Endothelial cell of umbilical vein (primary cell): Measurements from ENCODE around the gene SHISA6. TPM values are rescaled to one million over a fixed set of nuclear protein-coding genes. Genes with fewer than 3 reads are reported as not detected.

Experiments
- BruUV-seq: library from RNA; stranded (reverse); fragments of 400-500 nt; replicated peaks from 2 replicates; lab custom pipeline; 2021; lab: Mats Ljungman, UMichigan
- CTCF ChIA-PET: fragments of 300-600, 350-600 bp; sonication (Branson Sonifier 250); formaldehyde crosslinking; loops from one replicate; lab custom pipeline; 2021; ENCODE audit warnings: antibody characterized with exemption, inconsistent platforms; lab: Charles Lee
- POLR2A ChIA-PET: fragments of 300-600, 350-600 bp; sonication (Branson Sonifier 250); formaldehyde crosslinking; loops from one replicate; lab custom pipeline; 2021; ENCODE audit warnings: antibody characterized with exemption, inconsistent platforms; lab: Charles Lee
- DNase-seq: peaks from one replicate; pipeline ENCODE4 v3.0.0-alpha.2; 2011; ENCODE audit warnings: low read depth, low spot score
- FAIRE-seq: peaks from 2 replicates; lab custom pipeline; 2011; peaks lifted over from hg19 to GRCh38; lab: Jason Lieb, UNC
- H2AFZ ChIP-seq: 2 replicates; pipeline ENCODE4 v1.6.0; 2012; ENCODE audit warnings: low read depth, low read length, control low read depth, inconsistent platforms
- H3K27ac ChIP-seq: 2 replicates; pipeline ENCODE4 v1.5.1; 2011; ENCODE audit warnings: low read depth, mild to moderate bottlenecking, control low read depth, low read length, moderate library complexity; ENCODE audit not compliant: insufficient read depth
- H3K27me3 ChIP-seq, 2 experiments: 2 replicates each; pipeline versions ENCODE4 v1.6.0 to v1.6.1; 2011; ENCODE audit warnings: low read length in 2 of 2, mixed read lengths in 1 of 2; ENCODE audit not compliant: control insufficient read depth in 2 of 2, insufficient read depth in 2 of 2
- H3K36me3 ChIP-seq, 2 experiments: 2 replicates in 1 of 2; 3 replicates in 1 of 2; pipeline ENCODE4 v1.5.1; 2011; ENCODE audit warnings: low read length in 2 of 2, mild to moderate bottlenecking in 1 of 2, moderate library complexity in 1 of 2; ENCODE audit not compliant: control insufficient read depth in 2 of 2, insufficient read depth in 2 of 2; ENCODE audit errors: extremely low read depth in 1 of 2
- H3K4me1 ChIP-seq: 3 replicates; pipeline ENCODE4 v1.5.1; 2011; ENCODE audit warnings: mild to moderate bottlenecking, low read length; ENCODE audit not compliant: control insufficient read depth, insufficient read depth; ENCODE audit errors: extremely low read depth
- H3K4me2 ChIP-seq: 2 replicates; pipeline ENCODE4 v1.6.1; 2011; ENCODE audit warnings: low read length, control low read depth, mixed read lengths; ENCODE audit not compliant: insufficient read depth
- H3K4me3 ChIP-seq, 3 experiments: fragments of 200-600 bp in 1 of 3; sonication (generic), shearing (Covaris generic) in 1 of 3; replicated peaks in 1 of 3; 2 replicates each; pipeline ENCODE4 v1.5.1; 2011 to 2016; ENCODE audit warnings: control low read depth in 3 of 3, low read length in 3 of 3, mild to moderate bottlenecking in 2 of 3, inconsistent platforms in 1 of 3, low read depth in 1 of 3, moderate library complexity in 1 of 3; ENCODE audit not compliant: insufficient read depth in 1 of 3
- H3K79me2 ChIP-seq: 2 replicates; pipeline ENCODE4 v1.6.0; 2012; ENCODE audit warnings: low read length, inconsistent platforms; ENCODE audit not compliant: control insufficient read depth, insufficient read depth
- H3K9ac ChIP-seq: replicated peaks from 2 replicates; pipeline ENCODE3; 2011; ENCODE audit warnings: low read length, control low read depth; ENCODE audit not compliant: insufficient read depth; ENCODE audit errors: extremely low read depth
- H3K9me1 ChIP-seq: replicated peaks from 3 replicates; pipeline ENCODE4 v1.6.0; 2011; ENCODE audit warnings: mild to moderate bottlenecking, low read length; ENCODE audit not compliant: control insufficient read depth, insufficient read depth; ENCODE audit errors: extremely low read depth
- H3K9me3 ChIP-seq: replicated peaks from 2 replicates; pipeline ENCODE4 v1.5.1; 2012; ENCODE audit warnings: low read length, inconsistent platforms; ENCODE audit not compliant: control insufficient read depth, insufficient read depth
- H4K20me1 ChIP-seq: replicated peaks from 2 replicates; pipeline ENCODE3; 2011; ENCODE audit warnings: mild to moderate bottlenecking, low read length; ENCODE audit not compliant: control insufficient read depth, insufficient read depth; ENCODE audit errors: extremely low read depth
- EZH2 ChIP-seq: IDR thresholded peaks from 2 replicates; pipeline ENCODE4 v1.6.1; 2012; ENCODE audit warnings: borderline replicate concordance, low read depth, mild to moderate bottlenecking, moderate library complexity, low read length, inconsistent platforms; ENCODE audit not compliant: severe bottlenecking
- FOS ChIP-seq: IDR thresholded peaks from 2 replicates; pipeline ENCODE4 v1.6.1; 2011; ENCODE audit warnings: mild to moderate bottlenecking, low read length, moderate library complexity, borderline replicate concordance; ENCODE audit not compliant: insufficient read depth
- GATA2 ChIP-seq: IDR thresholded peaks from 2 replicates; pipeline ENCODE4 v1.7.0; 2011; ENCODE audit warnings: low read depth, mild to moderate bottlenecking, moderate library complexity, mixed read lengths, low read length; ENCODE audit not compliant: insufficient read length, insufficient read depth
- JUN ChIP-seq: IDR thresholded peaks from 2 replicates; pipeline ENCODE4 v1.6.1; 2011; ENCODE audit warnings: borderline replicate concordance, low read depth; ENCODE audit not compliant: insufficient read length, insufficient read depth
- MYC ChIP-seq: IDR thresholded peaks from one replicate; pipeline ENCODE4 v1.6.1; 2011; ENCODE audit warnings: mild to moderate bottlenecking, low read depth, low read length
- POLR2A ChIP-seq: IDR thresholded peaks from 2 replicates; pipeline ENCODE4 v1.6.1; 2012; ENCODE audit warnings: low read depth, mild to moderate bottlenecking, control low read depth, low read length
- POLR2AphosphoS5 ChIP-seq: IDR thresholded peaks from 2 replicates; pipeline ENCODE4 v1.6.1; 2012; ENCODE audit warnings: low read depth, mild to moderate bottlenecking, control low read depth, low read length, moderate library complexity; ENCODE audit not compliant: insufficient read depth
- dilution Hi-C: fragments of 300-500 bp; cut with MboI; formaldehyde crosslinking; loops from one replicate; pipeline ENCODE4 v1.15.0; 2019; ENCODE audit warnings: low sequenced_read_pairs; ENCODE audit not compliant: extremely low pct_ligation_motif_present
- intact Hi-C: fragments of 100-400 bp; cut with micrococcal nuclease; formaldehyde crosslinking; loops from one replicate; pipeline ENCODE4 v1.10.0; 2022
- polyA plus RNA-seq, 4 experiments: library from polyadenylated mRNA; depleted of rRNA in 3 of 4; stranded (reverse) in 3 of 4; unstranded in 1 of 4; fragments of >200 nt; gene quantifications; 2 replicates each; pipeline versions ENCODE4 v1.2.1 to v1.2.3, GENCODE V29; 2011 to 2012; ENCODE audit warnings: missing spikeins in 1 of 4
- total RNA-seq: library from RNA; stranded (reverse); gene quantifications from 2 replicates; pipeline ENCODE4 v1.2.3, GENCODE V29; 2021
- TF ChIP-seq, protein P1 (sequence below): IDR thresholded peaks from 2 replicates; pipeline ENCODE4 v1.6.1; 2011; ENCODE audit not compliant: insufficient read depth, insufficient read length
- TF ChIP-seq, protein P2 (sequence below), 2 donors: IDR thresholded peaks; 1 replicate in 1 of 2; 2 replicates in 1 of 2; pipeline ENCODE4 v1.5.1; 2011; ENCODE audit warnings: low read length in 2 of 2, mild to moderate bottlenecking in 2 of 2, moderate library complexity in 2 of 2, control low read depth in 1 of 2, inconsistent platforms in 1 of 2, low read depth in 1 of 2; ENCODE audit not compliant: insufficient read depth in 1 of 2; ENCODE audit errors: extremely low read depth in 1 of 2

The SHISA6 gene
- total and polyA plus RNA-seq, 2 donors (not counting 3 experiments of a cell fraction or from before 2014, with no cell fraction given): not detected

DNA sequence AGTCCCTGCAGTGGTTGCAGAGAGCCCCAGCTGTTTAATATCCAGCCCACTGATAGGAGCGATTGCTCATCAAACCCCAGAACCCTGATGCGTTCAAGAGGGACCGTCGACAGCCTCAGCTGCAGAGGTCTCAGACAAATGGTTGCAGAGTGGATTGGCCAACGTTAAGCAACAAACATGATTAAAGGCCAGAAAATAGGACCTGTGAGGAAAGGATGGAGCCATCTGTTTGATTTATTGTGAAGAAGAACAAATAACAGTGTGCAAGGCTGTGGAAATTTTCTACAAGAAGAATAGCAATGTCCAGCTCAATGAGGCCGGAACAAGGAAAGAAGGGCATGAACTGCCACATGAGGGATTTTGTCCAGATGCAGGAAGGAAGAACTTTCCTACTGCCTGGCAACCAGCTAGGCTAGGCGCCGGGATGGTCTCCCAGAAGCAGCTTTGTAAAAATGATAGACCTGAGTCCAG is 218.9 kb downstream of the SHISA6 start:
- no peaks in the 10 kb centered on the region for H3K27me3 ChIP-seq
- ChIA-PET POLR2A (no interaction called here), CTCF (no interaction called here)
- no peak overlapping the region for H3K9ac ChIP-seq
- no peaks in the 10 kb centered on the region for H3K79me2 ChIP-seq
- H2AFZ ChIP-seq: no peak overlapping the region
- no peaks in the 10 kb centered on the region for H3K4me1 ChIP-seq
- H4K20me1 ChIP-seq: no peaks in the 10 kb centered on the region
- no peak overlapping the region for H3K27ac ChIP-seq
- H3K9me1 ChIP-seq: no peaks in the 10 kb centered on the region
- peaks cover 6% of the 10 kb centered on the region for H3K9me3 ChIP-seq
- dilution Hi-C loops (no loop called here), intact Hi-C loops (no loop called here)
- H3K4me2 ChIP-seq: no peak overlapping the region
- DNase-seq (no peak), FAIRE-seq (no peak)
- no TSS peak for BruUV-seq
- H3K36me3 ChIP-seq: no peaks in the 10 kb centered on the region
- TF ChIP-seq POLR2A (no peak), GATA2 (no peak), FOS (no peak), EZH2 (no peak), MYC (no peak), JUN (no peak), POLR2AphosphoS5 (no peak)
- TF ChIP-seq, protein P1, sequence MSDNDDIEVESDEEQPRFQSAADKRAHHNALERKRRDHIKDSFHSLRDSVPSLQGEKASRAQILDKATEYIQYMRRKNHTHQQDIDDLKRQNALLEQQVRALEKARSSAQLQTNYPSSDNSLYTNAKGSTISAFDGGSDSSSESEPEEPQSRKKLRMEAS: no peak
- TF ChIP-seq, protein P2, sequence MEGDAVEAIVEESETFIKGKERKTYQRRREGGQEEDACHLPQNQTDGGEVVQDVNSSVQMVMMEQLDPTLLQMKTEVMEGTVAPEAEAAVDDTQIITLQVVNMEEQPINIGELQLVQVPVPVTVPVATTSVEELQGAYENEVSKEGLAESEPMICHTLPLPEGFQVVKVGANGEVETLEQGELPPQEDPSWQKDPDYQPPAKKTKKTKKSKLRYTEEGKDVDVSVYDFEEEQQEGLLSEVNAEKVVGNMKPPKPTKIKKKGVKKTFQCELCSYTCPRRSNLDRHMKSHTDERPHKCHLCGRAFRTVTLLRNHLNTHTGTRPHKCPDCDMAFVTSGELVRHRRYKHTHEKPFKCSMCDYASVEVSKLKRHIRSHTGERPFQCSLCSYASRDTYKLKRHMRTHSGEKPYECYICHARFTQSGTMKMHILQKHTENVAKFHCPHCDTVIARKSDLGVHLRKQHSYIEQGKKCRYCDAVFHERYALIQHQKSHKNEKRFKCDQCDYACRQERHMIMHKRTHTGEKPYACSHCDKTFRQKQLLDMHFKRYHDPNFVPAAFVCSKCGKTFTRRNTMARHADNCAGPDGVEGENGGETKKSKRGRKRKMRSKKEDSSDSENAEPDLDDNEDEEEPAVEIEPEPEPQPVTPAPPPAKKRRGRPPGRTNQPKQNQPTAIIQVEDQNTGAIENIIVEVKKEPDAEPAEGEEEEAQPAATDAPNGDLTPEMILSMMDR (IDR thresholded peaks at IDR 0.05; ENCODE audit: extremely low read depth in 1 of 2, insufficient read depth in 1 of 2, low read depth in 1 of 2, low read length in 2 of 2): no peak
- no peak overlapping the region for H3K4me3 ChIP-seq
